Cerebellar nuclear complex (tissue), 1 donor: ENCODE data around the gene CYLD.

Experiments used
- DNase-seq, 2 experiments: peaks; one replicate each; lab custom pipeline; 2025; lab: John Stamatoyannopoulos, UW

CYLD gene

DNA sequence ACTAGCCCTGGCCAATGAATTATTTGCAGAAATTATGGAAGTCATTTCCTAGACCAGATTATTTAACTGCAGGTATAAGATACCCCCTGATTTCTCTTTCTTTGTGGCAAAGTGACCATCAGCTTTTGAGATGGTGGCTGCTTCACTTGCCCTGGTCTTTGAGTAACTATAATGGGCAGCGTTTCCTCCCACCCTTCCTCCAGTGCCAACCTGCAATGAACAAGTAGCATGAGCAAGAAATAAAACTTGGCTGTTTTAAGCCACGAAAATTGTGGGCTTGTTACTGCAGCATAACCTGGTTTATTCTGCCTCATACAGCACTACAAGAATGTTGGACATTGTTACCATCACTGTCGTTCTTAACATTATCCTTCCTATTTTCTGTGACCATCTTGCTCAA, 105.3 kb downstream of the CYLD start:
- DNase-seq: no peak

DNA sequence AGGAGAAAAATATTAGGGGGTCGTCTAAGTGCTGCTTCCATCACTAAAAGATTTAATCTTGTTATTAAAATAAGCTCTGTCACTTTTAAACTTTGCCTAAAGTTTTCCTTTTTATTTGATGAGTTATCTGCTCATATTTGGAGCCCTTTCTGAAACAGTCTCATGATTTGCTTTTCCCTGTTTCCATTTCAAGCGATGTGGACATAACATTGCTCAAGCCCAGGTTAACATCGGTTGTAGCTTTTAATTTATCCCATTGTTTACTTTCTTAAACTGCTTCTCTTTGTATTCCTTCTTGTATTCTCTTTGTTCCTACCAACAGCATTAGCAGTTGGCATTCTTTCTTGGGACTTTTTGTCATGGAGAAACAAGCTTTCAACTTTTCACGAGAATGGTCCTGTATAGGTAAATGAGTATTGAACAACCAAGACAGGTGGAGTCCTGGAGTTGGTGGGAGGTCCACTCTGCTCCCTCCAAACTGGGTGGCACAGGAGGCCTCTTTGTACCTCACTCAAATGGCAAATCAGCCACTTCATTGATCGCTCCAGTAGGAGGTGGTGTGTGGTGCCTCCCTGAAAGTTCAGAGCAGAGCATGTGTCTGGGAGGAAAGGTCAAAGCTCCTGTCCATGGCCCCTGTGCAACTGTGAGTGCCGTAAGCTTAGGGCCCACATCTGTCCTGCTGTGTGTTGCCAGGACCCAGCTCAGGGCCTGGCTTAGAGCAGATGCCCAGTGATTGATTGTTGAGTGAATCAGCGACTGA, 107.0 kb downstream of the CYLD start:
- no peak for DNase-seq
